CD4-positive, alpha-beta T cell (primary cell): ENCODE measurements around the gene CTNNA1. TPM values are rescaled to one million over a fixed set of nuclear protein-coding genes. Genes with fewer than 3 reads are reported as not detected.
"Not testable (repeated sequence)": the region's sequence is repeated elsewhere in the genome, so short reads cannot be mapped to it uniquely, and the experiment has no call there.

Experiments
- ATAC-seq: fragments of 200-7000 bp; cut with Tn5 transposase; one replicate; pipeline ENCODE4 v1.10.0; 2022; ENCODE audit warnings: mild to moderate bottlenecking; ENCODE audit not compliant: poor library complexity
- CTCF ChIA-PET: fragments of 350-600 bp; sonication (Branson Sonifier 250); formaldehyde crosslinking; loops from one replicate; lab custom pipeline; 2021; ENCODE audit warnings: antibody characterized with exemption, inconsistent platforms; lab: Charles Lee
- POLR2A ChIA-PET: fragments of 350-600 bp; sonication (Branson Sonifier 250); formaldehyde crosslinking; loops from one replicate; lab custom pipeline; 2021; ENCODE audit warnings: antibody characterized with exemption, inconsistent platforms; lab: Charles Lee
- DNase-seq, 14 experiments: peaks; one replicate each; pipeline ENCODE4 v3.0.0-alpha.2; 2013 to 2020; ENCODE audit warnings: mixed read lengths in 2 of 14
- H3K27ac ChIP-seq, 2 donors: one replicate each; pipeline versions ENCODE4 v1.5.1 to v1.7.0; 2013; ENCODE audit warnings: low read length in 2 of 2, low read depth in 1 of 2, mild to moderate bottlenecking in 1 of 2
- H3K27me3 ChIP-seq, 2 experiments: 1 replicate in 1 of 2; 2 replicates in 1 of 2; pipeline versions ENCODE4 v1.6.1 to v1.7.0; 2013; ENCODE audit warnings: low read length in 2 of 2, control low read depth in 1 of 2, mild to moderate bottlenecking in 1 of 2, moderate library complexity in 1 of 2; ENCODE audit not compliant: insufficient read depth in 2 of 2, control insufficient read depth in 1 of 2
- H3K36me3 ChIP-seq: one replicate; pipeline ENCODE4 v1.6.1; 2013; ENCODE audit warnings: low read length, control low read depth; ENCODE audit not compliant: insufficient read depth
- H3K4me1 ChIP-seq: one replicate; pipeline ENCODE4 v1.6.1; 2013; ENCODE audit warnings: low read length, control low read depth; ENCODE audit not compliant: insufficient read depth
- H3K4me3 ChIP-seq: one replicate; pipeline ENCODE4 v1.5.1; 2013; ENCODE audit warnings: mild to moderate bottlenecking, low read length, moderate library complexity
- H3K9me3 ChIP-seq, 2 experiments: 1 replicate in 1 of 2; 2 replicates in 1 of 2; pipeline versions ENCODE4 v1.6.1 to v1.7.0; 2013; ENCODE audit warnings: low read length in 2 of 2, mild to moderate bottlenecking in 2 of 2, control low read depth in 1 of 2, moderate library complexity in 1 of 2; ENCODE audit not compliant: control insufficient read depth in 1 of 2, insufficient read depth in 1 of 2
- H3K27ac Mint-ChIP-seq: one replicate; pipeline ENCODE4 v1.8.0; 2020; ENCODE audit warnings: mixed read lengths
- H3K27me3 Mint-ChIP-seq: one replicate; pipeline ENCODE4 v1.8.0; 2021; ENCODE audit warnings: mixed read lengths
- H3K36me3 Mint-ChIP-seq: one replicate; pipeline ENCODE4 v1.8.0; 2021; ENCODE audit warnings: low read depth, mixed read lengths
- H3K4me1 Mint-ChIP-seq: one replicate; pipeline ENCODE4 v1.8.0; 2021; ENCODE audit warnings: low read depth, mixed read lengths
- H3K4me3 Mint-ChIP-seq: one replicate; pipeline ENCODE4 v1.8.0; 2020; ENCODE audit warnings: mild to moderate bottlenecking, mixed read lengths
- H3K9me3 Mint-ChIP-seq: one replicate; pipeline ENCODE4 v1.8.0; 2020; ENCODE audit warnings: mixed read lengths
- intact Hi-C, 2 experiments: fragments of 100-400 bp; cut with DNase I in 1 of 2; cut with micrococcal nuclease in 1 of 2; formaldehyde crosslinking; loops; one replicate each; pipeline versions ENCODE4 v1.15.1 to v1.9.0; 2023 to 2025; cut with DNase I, micrococcal nuclease
- total RNA-seq, 174 experiments: library from RNA in 2 of 174; stranded (reverse) in 2 of 174; gene quantifications; one replicate each; pipeline ENCODE4 v1.2.3 and lab custom pipeline; 2021 to 2026
- TF ChIP-seq, protein P1 (sequence below): fragments of 200-600 bp; IDR thresholded peaks from one replicate; pipeline ENCODE4 v1.8.0; 2022; ENCODE audit warnings: antibody characterized with exemption, mild to moderate bottlenecking

Gene CTNNA1
- total RNA-seq, 2 experiments from 2014 or later: 6.0 to 6.7 TPM

DNA sequence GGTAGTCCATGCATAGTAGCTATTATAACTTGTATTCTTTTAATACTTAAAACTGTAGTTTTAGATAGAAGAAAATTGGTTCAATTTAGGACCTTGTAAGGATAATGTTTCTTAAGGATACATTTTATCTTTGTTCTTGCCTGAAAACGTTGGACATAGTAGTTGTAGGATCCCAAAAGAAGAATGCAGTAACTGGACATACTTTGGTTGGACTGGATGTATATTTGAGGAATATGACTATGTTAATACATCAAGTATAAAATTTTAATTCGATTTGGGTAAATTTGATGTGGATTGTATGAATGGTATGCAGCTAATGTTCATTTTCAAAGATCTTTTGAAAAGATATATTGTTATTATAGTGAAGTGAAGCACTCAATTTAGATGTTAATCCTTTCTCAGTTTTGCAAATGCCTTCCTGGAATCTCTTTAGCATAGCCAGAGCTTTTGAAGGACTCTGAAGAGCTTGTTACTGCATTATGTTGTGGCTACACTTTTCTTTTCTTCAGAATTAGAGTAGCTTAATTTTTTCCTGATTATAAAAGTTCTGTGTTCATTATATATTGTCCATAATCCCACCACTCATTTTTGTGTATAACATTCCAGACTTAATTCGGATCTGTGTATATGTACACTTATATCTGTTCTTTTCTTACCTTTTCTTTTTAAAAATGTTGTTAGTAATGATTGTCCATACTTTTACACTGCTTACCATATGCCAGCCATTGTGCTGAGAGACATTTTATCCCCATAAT lies 80.7 kb downstream of the CTNNA1 start:
- TF ChIP-seq, protein P1, sequence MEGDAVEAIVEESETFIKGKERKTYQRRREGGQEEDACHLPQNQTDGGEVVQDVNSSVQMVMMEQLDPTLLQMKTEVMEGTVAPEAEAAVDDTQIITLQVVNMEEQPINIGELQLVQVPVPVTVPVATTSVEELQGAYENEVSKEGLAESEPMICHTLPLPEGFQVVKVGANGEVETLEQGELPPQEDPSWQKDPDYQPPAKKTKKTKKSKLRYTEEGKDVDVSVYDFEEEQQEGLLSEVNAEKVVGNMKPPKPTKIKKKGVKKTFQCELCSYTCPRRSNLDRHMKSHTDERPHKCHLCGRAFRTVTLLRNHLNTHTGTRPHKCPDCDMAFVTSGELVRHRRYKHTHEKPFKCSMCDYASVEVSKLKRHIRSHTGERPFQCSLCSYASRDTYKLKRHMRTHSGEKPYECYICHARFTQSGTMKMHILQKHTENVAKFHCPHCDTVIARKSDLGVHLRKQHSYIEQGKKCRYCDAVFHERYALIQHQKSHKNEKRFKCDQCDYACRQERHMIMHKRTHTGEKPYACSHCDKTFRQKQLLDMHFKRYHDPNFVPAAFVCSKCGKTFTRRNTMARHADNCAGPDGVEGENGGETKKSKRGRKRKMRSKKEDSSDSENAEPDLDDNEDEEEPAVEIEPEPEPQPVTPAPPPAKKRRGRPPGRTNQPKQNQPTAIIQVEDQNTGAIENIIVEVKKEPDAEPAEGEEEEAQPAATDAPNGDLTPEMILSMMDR: no peak

GRCh38 chr5:138834853-138835252 lies 81.6 kb downstream of the CTNNA1 start:
- POLR2A ChIA-PET, H3K9me3 ChIP-seq, CTCF ChIA-PET, H3K27ac Mint-ChIP-seq, ATAC-seq, DNase-seq, intact Hi-C loops, H3K36me3 ChIP-seq, H3K27me3 ChIP-seq, H3K36me3 Mint-ChIP-seq, H3K9me3 Mint-ChIP-seq, H3K4me1 Mint-ChIP-seq, H3K4me3 ChIP-seq, H3K4me1 ChIP-seq, H3K4me3 Mint-ChIP-seq, H3K27me3 Mint-ChIP-seq, H3K27ac ChIP-seq: not testable (repeated sequence)

More for the DNA sequence above, 80.7 kb downstream of the CTNNA1 start:
- Histone ChIP-seq H3K9me3 (no peaks in the 10 kb centered on the region), H3K27ac (no peak overlapping the region), H3K4me1 (no peaks in the 10 kb centered on the region), H3K36me3 (no peaks in the 10 kb centered on the region), H3K27me3 (no peaks in the 10 kb centered on the region), H3K4me3 (no peak overlapping the region)
- intact Hi-C loops: no loop called here
- ChIA-PET POLR2A (no interaction called here), CTCF (no interaction called here)
- H3K4me1 Mint-ChIP-seq: no peaks in the 10 kb centered on the region
- no peak for ATAC-seq
- no peaks in the 10 kb centered on the region for H3K9me3 Mint-ChIP-seq
- no peak overlapping the region for H3K4me3 Mint-ChIP-seq
- H3K27me3 Mint-ChIP-seq: no peaks in the 10 kb centered on the region
- DNase-seq: no peak
- H3K27ac Mint-ChIP-seq: no peak overlapping the region
- H3K36me3 Mint-ChIP-seq: no peaks in the 10 kb centered on the region

DNA sequence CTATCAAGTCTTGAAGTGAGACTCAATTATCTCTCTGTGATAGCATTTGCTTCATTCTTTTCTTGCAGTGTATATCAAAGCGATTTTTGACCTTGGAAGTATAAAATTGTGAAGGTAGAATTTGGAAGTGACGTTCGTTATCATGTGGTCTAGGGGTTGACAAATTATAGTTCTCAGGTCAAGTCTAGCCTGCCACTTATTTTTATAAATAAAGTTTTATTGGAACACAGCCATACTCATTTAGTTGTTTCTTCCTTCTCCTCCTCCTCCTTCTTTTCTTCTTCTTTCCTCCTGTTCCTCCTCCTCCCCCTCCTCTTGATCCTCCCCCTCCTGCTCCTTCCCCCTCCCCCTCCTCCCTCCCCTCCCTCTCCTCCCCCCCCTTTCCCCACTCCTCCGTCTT lies 83.9 kb downstream of the CTNNA1 start:
- DNase-seq: no peak
- Mint-ChIP-seq H3K4me1 (no peaks in the 10 kb centered on the region), H3K9me3 (no peaks in the 10 kb centered on the region), H3K27me3 (peaks cover 7% of the 10 kb centered on the region), H3K36me3 (no peaks in the 10 kb centered on the region), H3K27ac (no peak overlapping the region), H3K4me3 (no peak overlapping the region)
- H3K4me3 ChIP-seq: no peak overlapping the region
- POLR2A ChIA-PET: no interaction called here
- no peaks in the 10 kb centered on the region for H3K36me3 ChIP-seq
- H3K27me3 ChIP-seq: no peaks in the 10 kb centered on the region
- no peaks in the 10 kb centered on the region for H3K4me1 ChIP-seq
- no peak overlapping the region for H3K27ac ChIP-seq
- no peaks in the 10 kb centered on the region for H3K9me3 ChIP-seq
- no peak for ATAC-seq
- CTCF ChIA-PET: no interaction called here
- intact Hi-C loops: no loop called here
- TF ChIP-seq, protein P1: no peak

GRCh38 chr5:138840103-138840502 lies 86.9 kb downstream of the CTNNA1 start:
- Histone ChIP-seq H3K4me3 (no peak overlapping the region), H3K27me3 (no peaks in the 10 kb centered on the region), H3K9me3 (no peaks in the 10 kb centered on the region), H3K36me3 (no peaks in the 10 kb centered on the region), H3K4me1 (no peaks in the 10 kb centered on the region), H3K27ac (no peak overlapping the region)
- TF ChIP-seq, protein P1: no peak
- intact Hi-C loops: no loop called here
- Mint-ChIP-seq H3K9me3 (no peaks in the 10 kb centered on the region), H3K4me3 (no peak overlapping the region), H3K4me1 (no peaks in the 10 kb centered on the region), H3K36me3 (no peaks in the 10 kb centered on the region), H3K27me3 (peaks cover 7% of the 10 kb centered on the region), H3K27ac (no peak overlapping the region)
- ATAC-seq (no peak), DNase-seq (no peak)
- ChIA-PET POLR2A (no interaction called here), CTCF (no interaction called here)
